ENCODE measurements around the gene FAM174A.
"Not testable (repeated sequence)": the region's sequence is repeated elsewhere in the genome, so short reads cannot be mapped to it uniquely, and the experiment has no call there.

The FAM174A gene

GRCh38 chr5:100595152-100595811, 60.1 kb downstream of the FAM174A start:
- no peak for DNase-seq (ENCODE audit: extremely low read depth, insufficient read length)
- no peak for TF ChIP-seq CTCF (IDR thresholded peaks at IDR 0.05; ENCODE audit: insufficient read depth, low read length, poor library complexity, severe bottlenecking)
- Histone ChIP-seq H3K36me3 (ENCODE audit: control insufficient read depth, insufficient read depth, low read length) (no peaks in the 10 kb centered on the region), H3K4me3 (replicated peaks; ENCODE audit: low read depth, low read length) (no peak overlapping the region), H3K27me3 (replicated peaks; ENCODE audit: control insufficient read depth, insufficient read depth, low read length) (no peaks in the 10 kb centered on the region)

- no peaks in the 10 kb centered on the region for H3K36me3 ChIP-seq (ENCODE audit: control insufficient read depth, insufficient read depth, low read length)
- H3K4me3 ChIP-seq (replicated peaks; ENCODE audit: low read depth, low read length), result no peak overlapping the region
- TF ChIP-seq CTCF (IDR thresholded peaks at IDR 0.05; ENCODE audit: insufficient read depth, low read length, poor library complexity, severe bottlenecking), result no peak
- DNase-seq (ENCODE audit: extremely low read depth, insufficient read length), result no peak
- H3K27me3 ChIP-seq (replicated peaks; ENCODE audit: control insufficient read depth, insufficient read depth, low read length), result no peaks in the 10 kb centered on the region
Measured at GRCh38 chr5:100595812-100596173, 60.6 kb downstream of the FAM174A start.

GRCh38 chr5:100598446-100598845, 63.3 kb downstream of the FAM174A start:
- DNase-seq (ENCODE audit: extremely low read depth, insufficient read length), result no peak

GRCh38 chr5:100600298-100600994, 65.3 kb downstream of the FAM174A start:
- Histone ChIP-seq H3K4me3 (replicated peaks; ENCODE audit: low read depth, low read length) (no peak overlapping the region), H3K36me3 (ENCODE audit: control insufficient read depth, insufficient read depth, low read length) (no peaks in the 10 kb centered on the region), H3K27me3 (replicated peaks; ENCODE audit: control insufficient read depth, insufficient read depth, low read length) (no peaks in the 10 kb centered on the region)
- no peak for DNase-seq (ENCODE audit: extremely low read depth, insufficient read length)
- no peak for TF ChIP-seq CTCF (IDR thresholded peaks at IDR 0.05; ENCODE audit: insufficient read depth, low read length, poor library complexity, severe bottlenecking)

More at GRCh38 chr5:100598446-100598845, 63.3 kb downstream of the FAM174A start:
- Histone ChIP-seq H3K36me3 (ENCODE audit: control insufficient read depth, insufficient read depth, low read length) (no peaks in the 10 kb centered on the region), H3K27me3 (replicated peaks; ENCODE audit: control insufficient read depth, insufficient read depth, low read length) (no peaks in the 10 kb centered on the region), H3K4me3 (replicated peaks; ENCODE audit: low read depth, low read length) (no peak overlapping the region)
- TF ChIP-seq CTCF (IDR thresholded peaks at IDR 0.05; ENCODE audit: insufficient read depth, low read length, poor library complexity, severe bottlenecking), result no peak

GRCh38 chr5:100603141-100603540, 68.0 kb downstream of the FAM174A start:
- no peak for TF ChIP-seq CTCF (IDR thresholded peaks at IDR 0.05; ENCODE audit: insufficient read depth, low read length, poor library complexity, severe bottlenecking)
- no peak for DNase-seq (ENCODE audit: extremely low read depth, insufficient read length)
- Histone ChIP-seq H3K27me3 (replicated peaks; ENCODE audit: control insufficient read depth, insufficient read depth, low read length) (no peaks in the 10 kb centered on the region), H3K36me3 (ENCODE audit: control insufficient read depth, insufficient read depth, low read length) (no peaks in the 10 kb centered on the region), H3K4me3 (replicated peaks; ENCODE audit: low read depth, low read length) (no peak overlapping the region)

GRCh38 chr5:100604021-100604420, 68.8 kb downstream of the FAM174A start:
- DNase-seq (ENCODE audit: extremely low read depth, insufficient read length); H3K36me3 ChIP-seq (ENCODE audit: control insufficient read depth, insufficient read depth, low read length); H3K27me3 ChIP-seq (replicated peaks; ENCODE audit: control insufficient read depth, insufficient read depth, low read length); H3K4me3 ChIP-seq (replicated peaks; ENCODE audit: low read depth, low read length): not testable (repeated sequence)

Data from GM06990 (cell line).